LoVo (cell line): ENCODE results near the gene SEC14L2.
"Not testable (repeated sequence)": the region's sequence is repeated elsewhere in the genome, so short reads cannot be mapped to it uniquely, and the experiment has no call there.

Experiments
- DNase-seq: peaks from one replicate; pipeline ENCODE4 v3.0.0-alpha.2; 2016; ENCODE audit warnings: low spot score

Gene SEC14L2

GRCh38 chr22:30375312-30375849 is 21.4 kb upstream of the SEC14L2 start:
- DNase-seq, result no peak

- DNase-seq, result no peak
Observed at GRCh38 chr22:30380011-30380410, 16.8 kb upstream of the SEC14L2 start.

GRCh38 chr22:30381264-30381663 is 15.6 kb upstream of the SEC14L2 start:
- DNase-seq, result no peak

GRCh38 chr22:30382340-30382739 is 14.5 kb upstream of the SEC14L2 start:
- no peak for DNase-seq

GRCh38 chr22:30383061-30383460 is 13.8 kb upstream of the SEC14L2 start:
- no peak for DNase-seq

- DNase-seq, result no peak
Observed at GRCh38 chr22:30385942-30386341, 10.9 kb upstream of the SEC14L2 start.

- DNase-seq, result no peak
Observed at GRCh38 chr22:30386608-30386959, 10.2 kb upstream of the SEC14L2 start.

GRCh38 chr22:30386960-30387827 is 9.6 kb upstream of the SEC14L2 start, which contains the start of gene RNF215:
RNF215 (minus strand) TSS chr22:30387411; CDS start chr22:30387313, 98 bp downstream.
- DNase-seq, result peak; percentile 86

- DNase-seq, result peak; percentile 75
Observed at GRCh38 chr22:30390974-30391691, 5.7 kb upstream of the SEC14L2 start.

GRCh38 chr22:30392661-30393321 is 4.0 kb upstream of the SEC14L2 start:
- DNase-seq, result no peak

GRCh38 chr22:30393322-30393680 is 3.5 kb upstream of the SEC14L2 start:
- no peak for DNase-seq

- no peak for DNase-seq
Observed at GRCh38 chr22:30393885-30394284, 2.9 kb upstream of the SEC14L2 start.

- no peak for DNase-seq
Observed at GRCh38 chr22:30397656-30398635, 1.1 kb downstream of the SEC14L2 start.

GRCh38 chr22:30398685-30399680 is 2.2 kb downstream of the SEC14L2 start:
- DNase-seq, result no peak

- no peak for DNase-seq
Observed at GRCh38 chr22:30399718-30400117, 2.9 kb downstream of the SEC14L2 start.

GRCh38 chr22:30400159-30400558 is 3.3 kb downstream of the SEC14L2 start:
- no peak for DNase-seq

GRCh38 chr22:30401024-30401423 is 4.2 kb downstream of the SEC14L2 start:
- not testable (repeated sequence) for DNase-seq

- DNase-seq, result no peak
Observed at GRCh38 chr22:30402028-30402765, 5.4 kb downstream of the SEC14L2 start.

GRCh38 chr22:30402766-30403104 is 5.9 kb downstream of the SEC14L2 start:
- DNase-seq, result not testable (repeated sequence)
